ENCODE measurements around the gene WDR81. TPM values are rescaled to one million over a fixed set of nuclear protein-coding genes. Genes with fewer than 3 reads are reported as not detected.

Gene WDR81
- total RNA-seq, 1 donor from 2014 or later = 35.5 TPM

GRCh38 chr17:1783271-1783670 is 58.8 kb downstream of the WDR81 start:
- H3K36me3 ChIP-seq (ENCODE audit: control insufficient read depth, insufficient read depth, low read length) = no peaks in the 10 kb centered on the region
- no peak for DNase-seq (ENCODE audit: low read depth)
- no peak for TF ChIP-seq CTCF (IDR thresholded peaks at IDR 0.05; ENCODE audit: insufficient read depth, low read length, poor library complexity, severe bottlenecking)
- H3K4me3 ChIP-seq (ENCODE audit: low read depth, low read length) = no peak overlapping the region
- no peaks in the 10 kb centered on the region for H3K27me3 ChIP-seq (ENCODE audit: control insufficient read depth, insufficient read depth, low read length)

GRCh38 chr17:1783834-1784611 is 59.5 kb downstream of the WDR81 start:
- H3K36me3 ChIP-seq (ENCODE audit: control insufficient read depth, insufficient read depth, low read length) = no peaks in the 10 kb centered on the region
- H3K4me3 ChIP-seq (ENCODE audit: low read depth, low read length) = no peak overlapping the region
- H3K27me3 ChIP-seq (ENCODE audit: control insufficient read depth, insufficient read depth, low read length) = no peaks in the 10 kb centered on the region
- peak; percentile 67 for TF ChIP-seq CTCF (IDR thresholded peaks at IDR 0.05; ENCODE audit: insufficient read depth, low read length, poor library complexity, severe bottlenecking)
- no peak for DNase-seq (ENCODE audit: low read depth)

GRCh38 chr17:1785930-1786329 is 61.4 kb downstream of the WDR81 start:
- Histone ChIP-seq H3K27me3 (ENCODE audit: control insufficient read depth, insufficient read depth, low read length) (no peaks in the 10 kb centered on the region), H3K36me3 (ENCODE audit: control insufficient read depth, insufficient read depth, low read length) (no peaks in the 10 kb centered on the region), H3K4me3 (ENCODE audit: low read depth, low read length) (no peak overlapping the region)
- no peak for TF ChIP-seq CTCF (IDR thresholded peaks at IDR 0.05; ENCODE audit: insufficient read depth, low read length, poor library complexity, severe bottlenecking)
- no peak for DNase-seq (ENCODE audit: low read depth)

- Histone ChIP-seq H3K27me3 (ENCODE audit: control insufficient read depth, insufficient read depth, low read length) (no peaks in the 10 kb centered on the region), H3K36me3 (ENCODE audit: control insufficient read depth, insufficient read depth, low read length) (no peaks in the 10 kb centered on the region), H3K4me3 (ENCODE audit: low read depth, low read length) (no peak overlapping the region)
- no peak for DNase-seq (ENCODE audit: low read depth)
- no peak for TF ChIP-seq CTCF (IDR thresholded peaks at IDR 0.05; ENCODE audit: insufficient read depth, low read length, poor library complexity, severe bottlenecking)
Measured at GRCh38 chr17:1786708-1787107, 62.2 kb downstream of the WDR81 start.

GRCh38 chr17:1787301-1787902 is 62.9 kb downstream of the WDR81 start:
- no peak for TF ChIP-seq CTCF (IDR thresholded peaks at IDR 0.05; ENCODE audit: insufficient read depth, low read length, poor library complexity, severe bottlenecking)
- no peaks in the 10 kb centered on the region for H3K27me3 ChIP-seq (ENCODE audit: control insufficient read depth, insufficient read depth, low read length)
- H3K4me3 ChIP-seq (ENCODE audit: low read depth, low read length) = no peak overlapping the region
- DNase-seq (ENCODE audit: low read depth) = peak; percentile 83
- no peaks in the 10 kb centered on the region for H3K36me3 ChIP-seq (ENCODE audit: control insufficient read depth, insufficient read depth, low read length)

Other genes starting within 250 kb of the WDR81 start
- 131 and 152 TPM in 2 replicates for gene MYO1C, start 232.0 kb upstream of the WDR81 start, total RNA-seq
- gene INPP5K, start 208.1 kb upstream of the WDR81 start, total RNA-seq = 59.5 and 61.3 TPM in 2 replicates
- gene PITPNA, start 161.9 kb upstream of the WDR81 start, total RNA-seq = 49.8 and 53.1 TPM in 2 replicates
- gene SLC43A2, start 95.9 kb upstream of the WDR81 start, total RNA-seq = 9.1 and 15.5 TPM in 2 replicates
- gene SCARF1, start 79.0 kb upstream of the WDR81 start, total RNA-seq = 34.9 and 41.0 TPM in 2 replicates
- 7.9 and 12.8 TPM in 2 replicates for gene RILP, start 74.8 kb upstream of the WDR81 start, total RNA-seq
- gene PRPF8, start 39.8 kb upstream of the WDR81 start, total RNA-seq = 185 and 220 TPM in 2 replicates
- gene TLCD2, start 14.3 kb upstream of the WDR81 start, total RNA-seq = 1.8 and 1.9 TPM in 2 replicates
- 1.2 and 1.4 TPM in 2 replicates for gene SERPINF2, start 18.2 kb downstream of the WDR81 start, total RNA-seq
- 12.7 and 16.1 TPM in 2 replicates for gene SERPINF1, start 37.4 kb downstream of the WDR81 start, total RNA-seq
- 6.7 and 7.8 TPM in 2 replicates for gene SMYD4, start 105.2 kb downstream of the WDR81 start, total RNA-seq
- gene RPA1, start 105.3 kb downstream of the WDR81 start, total RNA-seq = 22.0 and 30.3 TPM in 2 replicates

Data from kidney epithelial cell (primary cell).